ENCODE measurements around the gene RAB9A. TPM values are rescaled to one million over a fixed set of nuclear protein-coding genes. Genes with fewer than 3 reads are reported as not detected.

RAB9A gene
- total and polyA plus RNA-seq, 2 of the 8 experiments (the other 6 are each of a cell fraction or from before 2014, with no cell fraction given): 21.8 to 34.0 TPM

- Histone ChIP-seq H3K14ac (ENCODE audit: insufficient read length) (no peak overlapping the region), H3K4me3 (ENCODE audit: extremely low read depth in 1 of 4, insufficient read depth in 2 of 4, low read depth in 3 of 4, low read length in 4 of 4) (no peak overlapping the region), H3K18ac (ENCODE audit: extremely low read depth, low read length) (no peak overlapping the region), H4K8ac (ENCODE audit: extremely low read depth, insufficient read depth, low read length) (no peak overlapping the region), H2BK5ac (ENCODE audit: low read depth, low read length) (no peak overlapping the region), H3K9ac (replicated peaks in 1 of 4; ENCODE audit: extremely low read depth in 1 of 4, low read depth in 3 of 4, low read length in 3 of 4) (no peak overlapping the region), H4K20me1 (replicated peaks in 1 of 2; ENCODE audit: control insufficient read depth in 1 of 2, insufficient read depth in 2 of 2, low read length in 2 of 2) (no peaks in the 10 kb centered on the region), H4K91ac (replicated peaks; ENCODE audit: insufficient read length, low read length) (no peak overlapping the region), H2AFZ (ENCODE audit: low read length) (no peak overlapping the region), H4K5ac (ENCODE audit: insufficient read length, low read depth, low read length) (no peak overlapping the region), H3K9me3 (ENCODE audit: insufficient read depth in 2 of 2, low read depth in 1 of 2, low read length in 1 of 2) (no peaks in the 10 kb centered on the region), H3K4ac (replicated peaks; ENCODE audit: insufficient read length, low read depth, low read length) (no peak overlapping the region), H3K23me2 (ENCODE audit: low read depth, low read length) (peaks cover 4% of the 10 kb centered on the region; the same call in 1 of the 2 replicates), H2BK20ac (ENCODE audit: low read length) (no peak overlapping the region), H2AK5ac (ENCODE audit: low read depth, low read length) (no peak overlapping the region), H3K4me1 (replicated peaks in 1 of 4; ENCODE audit: control insufficient read depth in 3 of 4, insufficient read depth in 4 of 4, low read length in 3 of 4) (peaks cover 0 to 3% (median 0%) of the 10 kb centered on the region in 4 experiments; a peak in 2 of 7 replicates), H3K27ac (ENCODE audit: low read depth, low read length) (no peak overlapping the region), H2BK15ac (ENCODE audit: low read length) (no peak overlapping the region), H3K23ac (ENCODE audit: insufficient read length) (no peak overlapping the region), H3K79me2 (ENCODE audit: control insufficient read depth in 1 of 2, insufficient read depth in 2 of 2, low read length in 2 of 2) (no peaks in the 10 kb centered on the region), H2BK120ac (replicated peaks; ENCODE audit: low read depth, low read length) (no peak overlapping the region), H3K27me3 (replicated peaks in 1 of 4; ENCODE audit: control insufficient read depth in 3 of 4, extremely low read depth in 1 of 4, insufficient read depth in 3 of 4, low read length in 3 of 4) (no peaks in the 10 kb centered on the region), H2BK12ac (ENCODE audit: low read depth, low read length) (no peak overlapping the region), H3K56ac (replicated peaks; ENCODE audit: insufficient read length, low read depth, low read length) (no peak overlapping the region), H3K4me2 (ENCODE audit: insufficient read depth in 1 of 2, low read depth in 2 of 2, low read length in 2 of 2) (no peak overlapping the region), H3K36me3 (ENCODE audit: control insufficient read depth in 2 of 4, insufficient read depth in 4 of 4, low read length in 3 of 4) (no peaks in the 10 kb centered on the region), H3K79me1 (ENCODE audit: low read depth, low read length) (no peaks in the 10 kb centered on the region)
- ChIA-PET POLR2A (ENCODE audit: partially characterized antibody) (interaction anchor here (1.4 kb wide), 1 partner anchor 84 kb away, joined by 4 read pairs; the partner anchor contains the start of gene TRAPPC2), CTCF (ENCODE audit: partially characterized antibody) (interaction anchor here (0.6 to 1.5 kb wide), 4 partner anchors 36 to 143 kb away, joined by 3 to 5 read pairs (median 3); no protein-coding TSS in a partner anchor)
- DNase-seq (ENCODE audit: low read depth in 1 of 2, low spot score in 2 of 2): no peak
- 94% methylated on average over 5 of the region's 5 CpGs; no CpG with 5 or more reads in 1 of the 2 experiments for WGBS, 2 experiments (ENCODE audit: extremely low coverage in 1 of 2, insufficient coverage in 1 of 2, insufficient read length in 1 of 2, insufficient replicate concordance in 2 of 2, low coverage in 1 of 2, low lambda C conversion rate in 2 of 2, missing lambda C conversion rate in 1 of 2)
- FAIRE-seq: no peak
- no peak for TF ChIP-seq RNF2 (IDR thresholded peaks at IDR 0.05; ENCODE audit: borderline replicate concordance, low read depth, low read length, missing control alignments, poor library complexity, severe bottlenecking)
- no peak for TF ChIP-seq EGR1 (IDR thresholded peaks at IDR 0.05; ENCODE audit: borderline replicate concordance, low read depth, low read length)
- TF ChIP-seq MAFK (IDR thresholded peaks at IDR 0.05; ENCODE audit: low read depth, low read length): no peak
- TF ChIP-seq TAF7 (optimal IDR thresholded peaks at IDR 0.05; ENCODE audit: borderline replicate concordance, low read depth, low read length): no peak
- TF ChIP-seq TEAD4 (IDR thresholded peaks at IDR 0.05; ENCODE audit: low read depth, low read length): no peak
- no peak for TF ChIP-seq MAX (IDR thresholded peaks at IDR 0.05)
Observed at GRCh38 chrX:13649838-13650237, 39.1 kb upstream of the RAB9A start.

All from H1 (cell line).